NCI-H146 treated with DMSO at 0.1 percent for 48 hours (cell line): ENCODE measurements around the gene OPA1.
A peak's percentile ranks its signal among the peaks of the same experiment; 100 is the strongest.

Experiments used
- DNase-seq: peaks from one replicate; lab custom pipeline; 2025; ENCODE audit not compliant: unreplicated experiment; lab: John Stamatoyannopoulos, UW

Gene OPA1, protein sequence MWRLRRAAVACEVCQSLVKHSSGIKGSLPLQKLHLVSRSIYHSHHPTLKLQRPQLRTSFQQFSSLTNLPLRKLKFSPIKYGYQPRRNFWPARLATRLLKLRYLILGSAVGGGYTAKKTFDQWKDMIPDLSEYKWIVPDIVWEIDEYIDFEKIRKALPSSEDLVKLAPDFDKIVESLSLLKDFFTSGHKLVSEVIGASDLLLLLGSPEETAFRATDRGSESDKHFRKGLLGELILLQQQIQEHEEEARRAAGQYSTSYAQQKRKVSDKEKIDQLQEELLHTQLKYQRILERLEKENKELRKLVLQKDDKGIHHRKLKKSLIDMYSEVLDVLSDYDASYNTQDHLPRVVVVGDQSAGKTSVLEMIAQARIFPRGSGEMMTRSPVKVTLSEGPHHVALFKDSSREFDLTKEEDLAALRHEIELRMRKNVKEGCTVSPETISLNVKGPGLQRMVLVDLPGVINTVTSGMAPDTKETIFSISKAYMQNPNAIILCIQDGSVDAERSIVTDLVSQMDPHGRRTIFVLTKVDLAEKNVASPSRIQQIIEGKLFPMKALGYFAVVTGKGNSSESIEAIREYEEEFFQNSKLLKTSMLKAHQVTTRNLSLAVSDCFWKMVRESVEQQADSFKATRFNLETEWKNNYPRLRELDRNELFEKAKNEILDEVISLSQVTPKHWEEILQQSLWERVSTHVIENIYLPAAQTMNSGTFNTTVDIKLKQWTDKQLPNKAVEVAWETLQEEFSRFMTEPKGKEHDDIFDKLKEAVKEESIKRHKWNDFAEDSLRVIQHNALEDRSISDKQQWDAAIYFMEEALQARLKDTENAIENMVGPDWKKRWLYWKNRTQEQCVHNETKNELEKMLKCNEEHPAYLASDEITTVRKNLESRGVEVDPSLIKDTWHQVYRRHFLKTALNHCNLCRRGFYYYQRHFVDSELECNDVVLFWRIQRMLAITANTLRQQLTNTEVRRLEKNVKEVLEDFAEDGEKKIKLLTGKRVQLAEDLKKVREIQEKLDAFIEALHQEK

DNA sequence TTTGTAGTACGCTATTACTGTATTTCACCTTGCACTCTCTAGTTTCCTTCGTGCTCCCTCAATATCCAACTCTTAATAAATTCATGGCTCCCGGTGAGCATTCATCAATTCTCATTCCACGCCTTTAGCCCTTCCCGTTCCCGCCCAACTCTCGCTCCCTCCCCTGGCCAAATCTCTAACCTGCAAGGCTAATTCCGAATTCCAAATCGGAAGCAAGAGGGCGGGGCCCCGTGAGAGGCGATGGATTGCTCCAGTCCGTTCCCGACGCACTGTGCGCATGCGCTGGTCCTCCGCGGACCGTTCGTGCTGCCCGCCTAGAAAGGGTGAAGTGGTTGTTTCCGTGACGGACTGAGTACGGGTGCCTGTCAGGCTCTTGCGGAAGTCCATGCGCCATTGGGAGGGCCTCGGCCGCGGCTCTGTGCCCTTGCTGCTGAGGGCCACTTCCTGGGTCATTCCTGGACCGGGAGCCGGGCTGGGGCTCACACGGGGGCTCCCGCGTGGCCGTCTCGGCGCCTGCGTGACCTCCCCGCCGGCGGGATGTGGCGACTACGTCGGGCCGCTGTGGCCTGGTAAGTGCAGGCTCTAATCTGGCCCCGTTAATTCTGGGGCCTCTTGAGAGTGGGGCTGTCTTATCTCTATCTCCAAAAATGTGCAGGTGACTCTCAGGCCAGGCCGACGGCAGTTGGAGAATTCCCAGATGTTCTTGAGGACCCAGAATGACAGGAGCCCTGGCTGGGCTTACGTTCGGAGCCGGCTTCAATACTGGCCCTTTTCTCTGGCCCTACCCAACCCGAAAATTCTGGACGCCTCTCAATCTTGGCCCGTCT lies at the start of gene OPA1:
Gene OPA1 (plus strand): TSS at position 368 of the 827 bp plus-strand sequence. CDS start 170 bp downstream, at position 538.
- peak; percentile 100 for DNase-seq

DNA sequence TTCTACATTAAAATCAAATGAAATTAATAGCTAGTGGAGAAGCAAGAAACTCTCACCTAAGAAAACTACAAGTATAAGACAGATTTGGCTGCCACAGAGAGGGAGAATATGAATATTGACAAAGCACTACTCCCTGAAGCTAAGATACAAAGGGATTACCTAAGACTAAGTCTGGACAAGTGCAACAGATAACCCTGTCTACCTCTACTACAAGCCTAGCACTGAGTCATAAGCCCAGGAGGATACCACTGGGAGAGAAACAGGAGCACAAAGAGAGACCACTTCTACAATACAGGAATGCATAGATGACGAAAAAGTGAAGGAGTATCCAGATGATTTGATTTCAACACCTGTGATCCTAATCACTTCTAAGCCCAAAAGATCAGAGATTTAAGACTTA lies 48.7 kb upstream of the OPA1 start:
- DNase-seq = no peak

DNA sequence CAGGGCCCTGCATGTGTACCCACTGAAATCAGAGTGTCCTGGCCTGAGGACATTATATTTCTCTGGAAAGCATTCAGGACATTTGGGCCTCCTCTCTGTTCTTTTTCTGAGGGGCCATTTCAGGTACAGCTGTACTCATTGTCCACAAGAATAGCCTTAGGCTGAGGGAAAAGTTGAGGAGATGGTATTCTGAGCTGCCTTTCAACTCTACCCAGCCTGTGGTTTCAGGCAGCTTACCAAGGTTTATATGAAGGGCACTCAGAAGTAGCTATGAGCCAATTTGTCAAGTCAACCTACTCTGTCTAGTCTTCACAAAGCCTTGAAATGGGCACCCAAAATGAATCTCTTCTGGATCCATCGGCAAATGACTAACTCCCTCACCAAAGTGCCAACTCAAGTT lies 47.7 kb upstream of the OPA1 start:
- no peak for DNase-seq

DNA sequence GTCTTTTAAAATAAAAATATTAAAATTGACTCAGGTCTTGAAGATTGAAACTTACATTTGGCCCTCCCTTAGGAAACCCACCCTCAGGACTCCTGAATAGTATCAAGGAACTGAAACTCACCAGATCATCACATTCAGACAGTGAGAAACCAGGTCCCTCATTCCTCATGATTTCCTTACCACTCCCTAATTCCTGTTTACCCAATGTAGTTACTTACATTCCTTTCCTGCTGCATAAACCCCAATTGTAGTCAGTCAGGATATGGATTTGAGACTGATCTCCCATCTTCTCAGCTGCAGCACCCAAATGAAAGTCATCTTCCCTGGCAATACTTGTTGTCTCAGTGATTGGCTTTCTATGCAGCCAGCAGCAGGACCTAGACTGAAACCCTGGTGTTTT lies 46.9 kb upstream of the OPA1 start:
- DNase-seq = no peak

DNA sequence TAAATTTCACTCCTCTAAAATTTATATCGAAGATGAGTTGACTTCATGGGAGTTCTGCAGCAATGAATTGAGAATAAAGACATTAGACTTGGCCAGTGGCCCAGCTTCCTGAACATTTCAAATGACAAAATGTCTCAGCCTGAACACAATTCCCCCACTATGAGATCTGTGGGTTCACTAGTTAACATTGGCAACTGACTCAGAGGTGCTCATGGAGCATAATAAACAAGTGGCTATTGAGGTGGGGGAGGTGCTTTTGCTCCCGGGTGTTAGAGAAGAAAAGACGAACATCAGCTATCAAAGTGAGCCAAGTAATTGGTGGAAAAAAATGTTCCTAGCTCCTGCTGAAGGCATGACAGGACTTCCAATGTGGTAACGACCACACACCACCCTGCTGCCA lies 44.6 kb upstream of the OPA1 start:
- DNase-seq = no peak

DNA sequence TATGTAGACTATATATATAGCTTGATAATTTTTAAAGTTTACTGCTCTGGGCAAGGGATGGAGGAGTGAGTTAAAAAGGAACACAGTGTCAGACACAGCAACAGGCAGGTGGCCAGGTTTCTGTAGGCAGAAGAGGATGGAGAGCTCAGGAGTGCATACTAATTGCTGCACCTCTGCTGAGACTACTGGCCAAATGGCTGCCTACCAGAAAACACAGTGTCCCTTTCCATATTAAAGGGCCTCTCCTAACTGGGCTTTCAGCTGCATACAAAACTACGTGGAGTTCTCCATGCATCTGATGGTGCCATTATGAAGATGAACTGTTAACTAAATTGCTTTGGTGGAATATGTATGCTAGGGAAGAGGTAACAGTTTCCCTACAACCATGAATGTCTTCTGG lies 40.1 kb upstream of the OPA1 start:
- no peak for DNase-seq

DNA sequence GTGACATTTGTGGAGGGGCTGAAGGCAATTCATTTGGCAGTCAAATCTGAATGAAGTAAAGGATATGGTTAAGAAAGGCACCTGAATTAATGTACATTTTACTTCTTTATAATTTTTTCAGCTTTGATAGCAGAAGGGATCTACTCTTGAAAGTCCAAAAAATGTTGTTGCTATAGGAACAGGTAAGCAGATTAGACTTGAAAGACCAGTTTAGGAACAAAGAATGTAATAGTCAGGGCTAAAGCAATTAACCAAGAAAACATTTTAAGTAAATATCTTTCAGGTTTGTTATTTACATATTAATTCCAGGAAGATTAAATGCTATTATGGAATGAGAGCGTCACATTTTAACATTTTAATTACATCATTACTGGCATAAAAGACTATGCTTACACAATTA lies 39.4 kb upstream of the OPA1 start:
- DNase-seq = no peak

DNA sequence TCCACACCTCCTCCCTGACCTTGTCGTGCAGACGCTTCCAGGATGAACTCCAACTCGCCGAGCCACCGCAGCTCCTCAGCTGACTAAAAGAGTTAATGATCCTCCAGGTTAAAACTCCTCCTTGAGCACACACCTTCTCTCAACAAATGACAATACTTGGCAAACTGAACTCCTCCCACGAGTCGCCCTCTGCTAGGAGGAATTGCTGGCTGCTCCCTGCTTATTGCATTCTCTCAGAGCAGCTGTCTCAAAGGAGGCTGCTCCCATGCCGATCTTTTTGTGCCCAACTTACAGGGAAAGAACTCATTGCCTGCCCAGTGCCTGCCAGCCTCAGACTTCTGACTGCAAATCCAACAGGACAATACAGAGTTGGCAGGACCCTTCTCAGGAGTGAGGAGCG lies 38.2 kb upstream of the OPA1 start, which contains the start of gene ATP13A4:
Gene ATP13A4 (minus strand): TSS at position 85 of the 400 bp plus-strand sequence. CDS start 96 bp downstream, outside the sequence.
- no peak for DNase-seq

DNA sequence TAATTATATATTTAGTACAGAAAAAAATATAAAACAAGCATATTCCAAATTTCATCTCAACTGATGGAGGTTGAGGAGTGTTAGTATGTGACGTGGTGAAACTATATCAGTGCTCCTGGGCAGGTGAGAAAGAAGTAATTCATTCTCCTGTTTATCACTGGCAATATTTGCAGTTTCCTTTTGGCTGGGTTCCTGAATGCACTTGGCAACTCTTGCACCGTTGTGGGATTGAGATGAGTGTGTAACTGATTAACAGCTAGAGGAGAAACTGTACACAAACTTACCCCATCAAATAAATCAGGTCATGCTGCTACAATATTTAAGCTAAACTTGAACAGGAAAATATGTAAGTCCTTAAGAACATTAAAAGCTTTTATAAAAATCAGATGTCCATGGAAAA lies 36.2 kb upstream of the OPA1 start:
- no peak for DNase-seq

DNA sequence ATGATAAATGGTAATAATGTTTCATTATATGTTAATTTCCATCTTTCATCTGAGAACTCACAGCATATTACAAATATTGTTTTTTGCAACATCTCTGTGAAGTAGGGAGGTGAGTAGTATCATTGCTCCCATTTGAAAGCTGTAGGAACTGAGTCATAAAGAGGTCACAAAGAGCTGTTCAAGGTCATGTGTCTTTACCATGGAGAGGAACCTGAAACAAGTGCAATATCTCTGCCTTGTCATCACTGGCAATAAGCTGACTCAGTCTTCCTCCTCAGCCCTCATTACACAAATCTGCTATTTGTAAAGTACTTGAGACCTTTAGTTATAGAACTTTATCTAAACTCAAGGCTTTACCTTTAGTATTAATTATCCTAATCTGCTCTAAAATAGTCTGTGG lies 33.9 kb upstream of the OPA1 start:
- DNase-seq = no peak

DNA sequence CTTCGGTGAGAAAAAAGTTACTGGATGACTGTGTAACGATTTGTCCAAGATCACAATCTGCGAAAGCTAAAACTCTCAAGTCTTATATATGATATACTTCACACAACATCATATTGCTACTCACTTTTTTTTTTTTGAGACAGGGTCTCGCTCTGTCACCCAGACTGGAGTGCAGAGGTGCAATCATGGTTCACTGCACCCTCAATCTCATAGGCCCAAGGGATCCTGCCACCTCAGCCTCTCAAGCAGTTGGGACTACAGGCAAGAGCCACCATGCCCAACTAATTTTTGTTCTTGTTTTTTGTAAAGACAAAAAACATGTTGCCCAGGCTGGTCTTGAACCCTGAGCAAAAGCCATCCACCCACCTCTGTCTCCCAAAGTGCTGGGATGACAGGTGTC lies 32.9 kb upstream of the OPA1 start:
- DNase-seq = no peak

DNA sequence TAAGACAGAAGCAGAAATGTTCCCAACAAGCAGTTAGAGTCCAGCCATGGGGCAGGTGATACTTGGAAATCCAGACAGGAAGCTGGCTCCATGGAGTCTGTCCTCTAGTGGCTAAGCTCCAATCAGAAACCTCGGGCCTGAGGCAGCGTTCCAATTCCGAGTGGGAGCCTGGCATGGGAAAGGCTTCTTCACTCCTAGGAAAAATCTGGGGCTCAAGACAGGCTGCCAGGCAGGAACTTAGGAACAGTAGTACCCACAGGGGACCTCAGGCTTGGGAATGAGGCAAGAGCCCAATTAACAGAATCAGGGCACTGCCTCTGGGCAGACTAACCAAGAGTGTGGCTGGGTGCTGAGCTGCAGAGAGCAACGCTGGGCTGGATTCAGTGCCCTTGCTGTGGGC lies 32.1 kb upstream of the OPA1 start:
- no peak for DNase-seq

DNA sequence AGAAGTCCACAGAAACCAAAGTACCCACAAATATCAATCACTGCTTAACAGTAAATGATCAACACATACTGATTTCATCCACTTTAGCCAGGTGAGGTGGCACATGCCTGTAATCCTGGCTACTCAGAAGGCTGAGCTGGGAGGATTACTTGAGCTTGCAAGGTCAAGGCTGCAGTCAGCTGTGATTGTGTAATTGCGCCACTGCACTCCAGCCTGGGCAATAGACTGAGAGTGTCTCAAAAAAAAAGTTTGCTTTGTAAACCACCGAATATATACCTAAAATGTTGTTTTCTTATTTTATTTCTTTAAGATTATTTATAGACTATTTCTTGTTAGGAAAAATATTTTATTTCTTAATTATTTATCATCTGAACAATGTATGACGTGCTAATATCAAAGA lies 29.6 kb upstream of the OPA1 start:
- DNase-seq = no peak

DNA sequence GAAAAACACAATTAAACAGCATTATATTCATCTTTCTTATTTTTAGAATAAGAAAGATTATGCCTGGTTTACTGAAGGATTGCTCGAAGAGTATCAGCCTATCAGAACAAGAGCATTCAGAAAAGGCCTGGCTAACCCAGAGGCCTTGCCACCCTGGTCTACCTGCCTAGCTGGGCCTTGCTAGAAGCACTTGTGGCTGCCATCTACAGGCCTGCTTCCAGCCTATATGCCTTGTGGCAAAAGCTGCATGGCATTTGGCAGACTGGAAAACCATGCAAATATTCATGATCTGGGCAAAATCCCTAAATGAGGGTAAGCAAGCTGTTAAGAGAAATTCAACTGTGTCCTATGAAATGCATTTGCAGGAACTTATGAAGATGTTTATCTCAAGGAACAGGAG lies 29.0 kb upstream of the OPA1 start:
- no peak for DNase-seq

DNA sequence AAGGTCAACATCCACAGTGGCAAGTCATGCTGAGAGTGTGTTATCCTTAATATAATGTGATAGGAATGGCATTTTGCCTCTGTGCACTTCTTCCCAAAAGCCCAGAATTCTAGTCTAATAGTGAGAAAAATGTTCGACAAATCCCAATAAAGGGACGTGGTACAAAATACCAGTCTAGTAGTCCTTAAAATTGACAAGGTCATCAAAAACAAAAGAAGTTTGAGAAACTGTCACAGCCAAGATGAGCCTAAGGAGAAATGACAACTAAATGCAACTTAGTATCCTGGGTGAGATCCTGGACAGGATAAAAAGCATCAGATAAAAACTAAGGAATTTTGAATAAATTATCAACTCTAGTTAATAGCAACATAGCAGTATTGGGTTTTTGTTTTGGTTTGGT lies 23.9 kb upstream of the OPA1 start:
- DNase-seq = no peak

DNA sequence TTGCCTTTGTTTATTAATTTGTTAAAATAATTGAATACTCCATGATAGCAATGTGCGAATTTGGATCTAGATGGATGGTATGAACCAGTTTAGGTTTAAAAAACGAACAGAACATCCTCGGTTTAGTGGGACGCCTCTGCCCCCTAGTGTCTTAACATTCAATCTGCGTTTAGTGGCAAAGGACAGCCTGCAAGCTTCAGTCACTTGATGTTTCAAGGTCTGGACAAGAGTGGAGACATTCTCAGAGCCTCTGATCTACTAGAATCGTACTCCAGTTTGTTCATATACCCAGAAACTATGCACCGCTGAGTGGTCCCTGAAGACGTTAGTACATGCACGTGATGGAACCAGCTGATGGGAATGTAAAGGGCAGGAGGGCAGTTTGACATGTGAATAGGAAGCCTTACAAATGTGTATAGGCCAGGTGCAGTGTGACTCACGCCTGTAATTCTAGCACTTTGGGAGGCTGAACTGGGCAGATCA lies 20.5 kb upstream of the OPA1 start:
- DNase-seq = peak; percentile 78

DNA sequence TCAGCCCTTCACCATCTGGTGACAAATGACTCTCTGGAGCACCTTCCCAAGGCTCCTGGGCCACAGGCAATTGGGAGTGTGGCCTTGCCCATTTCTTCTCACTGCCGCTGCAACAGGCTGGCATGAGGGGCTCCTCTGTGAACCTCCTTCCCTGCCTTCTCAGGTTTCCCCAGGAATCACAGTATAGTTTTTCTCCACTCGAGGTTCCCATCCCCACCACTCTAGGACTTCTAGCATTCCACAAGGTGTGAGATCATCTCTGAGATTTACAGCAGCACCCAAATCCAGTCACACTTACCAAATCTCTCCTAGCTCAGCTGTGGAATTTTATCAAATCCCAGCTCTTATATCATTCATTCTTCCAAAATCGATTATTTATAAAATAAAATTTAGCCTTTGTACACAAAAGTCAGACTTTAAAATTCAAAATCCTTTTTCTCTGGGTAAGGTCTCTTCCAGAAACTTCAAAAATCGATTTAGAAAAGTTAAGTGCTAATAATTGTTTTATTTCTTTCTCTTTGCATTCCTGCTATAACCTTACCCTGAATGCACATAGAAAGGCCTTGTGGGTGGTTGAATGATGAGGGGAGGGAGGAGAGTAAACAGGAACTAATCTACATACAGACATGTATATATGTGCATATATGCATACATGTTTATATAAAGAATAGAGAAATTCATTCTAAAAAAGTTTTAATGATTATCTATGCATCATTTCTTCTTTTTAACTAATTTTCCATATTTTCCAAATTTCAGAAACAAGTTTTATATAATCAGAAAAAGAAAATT lies 19.4 kb upstream of the OPA1 start:
- DNase-seq = no peak

DNA sequence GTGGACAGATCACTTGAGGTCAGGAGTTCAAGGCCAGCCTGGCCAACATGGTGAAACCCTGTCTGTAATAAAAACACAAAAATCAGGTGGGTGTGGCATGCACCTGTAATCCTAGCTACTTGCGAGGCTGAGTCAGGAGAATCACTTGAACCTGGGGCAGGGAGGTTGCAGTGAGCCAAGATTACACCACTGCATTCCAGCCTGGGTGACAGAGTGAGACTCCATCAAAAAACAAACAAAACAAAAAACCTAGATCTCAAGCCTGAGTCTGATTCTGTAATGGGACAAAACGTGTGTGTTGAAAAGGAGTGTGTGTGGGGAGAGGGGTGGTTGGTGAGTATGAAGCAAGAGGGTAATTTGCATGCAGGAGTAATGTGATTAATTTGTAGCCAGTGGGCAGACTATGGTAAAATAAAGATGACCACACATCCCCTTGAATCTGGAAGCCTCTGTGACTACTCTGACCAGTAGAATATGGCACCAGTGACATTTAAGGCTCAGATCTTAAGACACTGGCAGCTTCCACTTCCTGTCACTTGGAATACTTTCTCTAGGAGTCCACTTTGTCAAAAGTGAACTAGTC lies 18.4 kb upstream of the OPA1 start:
- DNase-seq = no peak

DNA sequence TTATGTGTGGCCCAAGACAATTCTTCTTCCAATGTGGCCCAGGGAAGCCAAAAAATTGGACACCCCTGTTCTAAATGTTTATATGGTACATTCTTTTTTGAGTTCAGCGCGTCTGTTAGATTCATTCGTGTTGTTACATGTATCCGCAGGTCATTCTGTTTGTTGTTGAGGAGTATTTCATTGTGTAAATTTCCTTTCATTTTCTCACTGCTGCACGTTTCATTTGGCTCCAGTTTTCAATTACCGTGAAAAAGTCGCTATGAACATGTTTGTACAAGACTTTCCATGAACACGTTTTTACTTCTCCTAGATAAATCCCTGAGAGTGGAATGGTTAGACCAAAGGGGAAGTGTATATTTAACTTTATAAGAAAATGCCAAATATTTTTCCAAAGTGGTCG lies 7.5 kb upstream of the OPA1 start:
- DNase-seq = no peak

DNA sequence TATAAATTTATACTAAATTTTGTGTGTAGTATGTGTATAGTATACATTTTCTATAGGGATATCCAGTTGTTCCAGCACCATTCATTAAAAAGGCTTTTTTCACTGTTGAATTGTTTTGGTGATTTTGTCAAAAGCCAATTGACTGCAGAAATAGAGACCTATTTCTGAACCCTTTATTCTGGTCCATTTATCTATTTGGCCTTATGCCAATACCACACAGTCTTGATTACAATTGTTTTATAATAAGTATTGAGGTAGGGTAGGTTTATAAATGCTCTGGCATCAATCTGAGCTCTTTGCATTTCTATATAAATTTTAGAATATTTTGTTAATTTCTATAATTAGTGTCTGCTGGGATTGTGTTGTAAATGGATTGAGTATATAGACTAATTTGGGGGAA lies 6.5 kb upstream of the OPA1 start:
- DNase-seq = no peak
